Neural progenitor cell (in vitro differentiated cells): ENCODE results near the gene COX8C.

Source experiments
- CTCF ChIP-seq: fragments of 200-600 bp; sonication (generic); IDR thresholded peaks from 2 replicates; pipeline ENCODE4 v1.5.1; 2017; ENCODE audit warnings: antibody characterized with exemption, mild to moderate bottlenecking
- EZH2 ChIP-seq: fragments of 200-600 bp; sonication (generic); IDR thresholded peaks from 2 replicates; pipeline ENCODE4 v1.6.1; 2017; ENCODE audit warnings: antibody characterized with exemption, mild to moderate bottlenecking, moderate library complexity

GRCh38 chr14:93319494-93319893 is 27.5 kb upstream of the COX8C start:
- TF ChIP-seq CTCF = no peak
- TF ChIP-seq EZH2 = no peak
